Body of pancreas (tissue), 4 donors: ENCODE data around the gene ANKRD36C. TPM values are rescaled to one million over a fixed set of nuclear protein-coding genes. Genes with fewer than 3 reads are reported as not detected.
"Not testable (repeated sequence)": the region's sequence is repeated elsewhere in the genome, so short reads cannot be mapped to it uniquely, and the experiment has no call there.

ENCODE experiments used
- ATAC-seq: fragments of 150-250 bp; one replicate; pipeline ENCODE4 v1.9.1; 2016
- DNase-seq, 4 donors: peaks; one replicate each; pipeline ENCODE4 v3.0.0-alpha.2; 2019
- H3K27ac ChIP-seq, 4 donors: fragments of 200-600 bp; sonication (generic); 1 replicate in 3 of 4; 2 replicates in 1 of 4; pipeline versions ENCODE4 v1.5.1 to v1.6.1; 2016 to 2019; ENCODE audit warnings: mild to moderate bottlenecking in 1 of 4, mixed read lengths in 1 of 4, moderate library complexity in 1 of 4
- H3K27me3 ChIP-seq, 2 donors: fragments of 200-600 bp; sonication (generic); one replicate each; pipeline ENCODE4 v1.6.0; 2016; ENCODE audit warnings: mild to moderate bottlenecking in 1 of 2
- H3K36me3 ChIP-seq, 2 donors: fragments of 200-600 bp; sonication (generic); replicated peaks in 1 of 2; 2 replicates each; pipeline ENCODE4 v1.5.1; 2016; ENCODE audit warnings: low read depth in 2 of 2; ENCODE audit not compliant: insufficient read depth in 1 of 2
- H3K4me1 ChIP-seq: fragments of 200-600 bp; sonication (generic); one replicate; pipeline ENCODE4 v1.6.0; 2016
- H3K4me3 ChIP-seq, 2 donors: fragments of 200-600 bp; sonication (generic); 1 replicate in 1 of 2; 2 replicates in 1 of 2; pipeline ENCODE4 v1.5.1; 2016 to 2019
- H3K9me3 ChIP-seq, 3 donors: fragments of 200-600 bp; sonication (generic); 1 replicate in 2 of 3; 2 replicates in 1 of 3; pipeline ENCODE4 v1.5.1; 2016
- WGBS, 2 donors: methylation state at CpG; one replicate each; pipeline ENCODE4 v1.1.5; 2017; 5-methylcytosine and 5-hydroxymethylcytosine counted together
- intact Hi-C: fragments of 100-400 bp; cut with DNase I; formaldehyde crosslinking; loops from one replicate; pipeline ENCODE4 v1.15.1; 2023
- total RNA-seq, 2 donors: library from RNA; depleted of rRNA; stranded (reverse); fragments of >200 nt; gene quantifications; one replicate each; pipeline ENCODE4 v1.1.0, GENCODE V29; 2016
- TF ChIP-seq, protein P1 (sequence below), 7 experiments: fragments of 450-650 bp in 4 of 7; fragments of 200-600 bp in 3 of 7; sonication (generic) in 3 of 7; IDR thresholded peaks; one replicate each; pipeline ENCODE4 v1.5.1; 2016 to 2019; ENCODE audit warnings: antibody characterized with exemption in 7 of 7

ANKRD36C gene
- total RNA-seq, 2 donors from 2014 or later, result 46.7 to 62.6 TPM

GRCh38 chr2:95992520-95993272, 1.1 kb upstream of the ANKRD36C start:
- TF ChIP-seq, protein P1, sequence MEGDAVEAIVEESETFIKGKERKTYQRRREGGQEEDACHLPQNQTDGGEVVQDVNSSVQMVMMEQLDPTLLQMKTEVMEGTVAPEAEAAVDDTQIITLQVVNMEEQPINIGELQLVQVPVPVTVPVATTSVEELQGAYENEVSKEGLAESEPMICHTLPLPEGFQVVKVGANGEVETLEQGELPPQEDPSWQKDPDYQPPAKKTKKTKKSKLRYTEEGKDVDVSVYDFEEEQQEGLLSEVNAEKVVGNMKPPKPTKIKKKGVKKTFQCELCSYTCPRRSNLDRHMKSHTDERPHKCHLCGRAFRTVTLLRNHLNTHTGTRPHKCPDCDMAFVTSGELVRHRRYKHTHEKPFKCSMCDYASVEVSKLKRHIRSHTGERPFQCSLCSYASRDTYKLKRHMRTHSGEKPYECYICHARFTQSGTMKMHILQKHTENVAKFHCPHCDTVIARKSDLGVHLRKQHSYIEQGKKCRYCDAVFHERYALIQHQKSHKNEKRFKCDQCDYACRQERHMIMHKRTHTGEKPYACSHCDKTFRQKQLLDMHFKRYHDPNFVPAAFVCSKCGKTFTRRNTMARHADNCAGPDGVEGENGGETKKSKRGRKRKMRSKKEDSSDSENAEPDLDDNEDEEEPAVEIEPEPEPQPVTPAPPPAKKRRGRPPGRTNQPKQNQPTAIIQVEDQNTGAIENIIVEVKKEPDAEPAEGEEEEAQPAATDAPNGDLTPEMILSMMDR (IDR thresholded peaks at IDR 0.05), result peak; percentile 72 to 99 (median 98)
- H3K27ac ChIP-seq, result peak overlapping the region; percentile 46 to 96 (median 90)
- ATAC-seq, result peak; percentile 86
- peak; percentile 79 to 88 (median 80) for DNase-seq
- peak overlapping the region in 1 of 2 donors; percentile 24 for H3K4me3 ChIP-seq
- H3K36me3 ChIP-seq, H3K27me3 ChIP-seq, H3K4me1 ChIP-seq, intact Hi-C loops, H3K9me3 ChIP-seq: not testable (repeated sequence)
- 4 to 10% methylated on average over 13 to 26 of the region's 34 CpGs for WGBS, 2 donors

DNA sequence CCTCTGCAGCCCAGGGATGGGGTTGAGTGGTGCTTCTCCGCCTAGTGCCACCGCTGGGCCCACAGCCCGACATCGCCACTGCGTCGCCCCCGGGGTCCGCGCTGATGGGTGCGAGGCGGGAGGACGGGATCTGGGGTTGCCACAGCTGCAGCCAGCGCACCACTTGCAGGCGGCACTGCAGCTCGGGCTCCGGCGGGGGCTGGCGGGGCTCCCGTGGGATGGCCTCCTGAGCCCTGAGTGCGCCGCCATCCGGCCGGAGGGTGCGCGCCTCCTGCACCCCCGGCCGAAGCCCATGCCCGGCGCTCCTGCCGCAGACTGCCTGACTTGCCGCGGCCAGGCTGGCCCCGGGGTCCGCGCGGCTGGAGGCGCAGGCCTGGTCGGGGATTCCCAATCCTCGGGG, 478 bp upstream of the ANKRD36C start:
- whole genome bisulfite sequencing, 2 donors, result no CpG with 5 or more reads among the region's 39 CpGs
- intact Hi-C loops, H3K9me3 ChIP-seq, H3K4me1 ChIP-seq, H3K27me3 ChIP-seq, H3K36me3 ChIP-seq: not testable (repeated sequence)
- DNase-seq, result peak; percentile 29 to 41 (median 33)
- peak; percentile 69 for ATAC-seq
- peak overlapping the region; percentile 46 to 96 (median 90) for H3K27ac ChIP-seq
- H3K4me3 ChIP-seq, result peak overlapping the region in 1 of 2 donors; percentile 24

GRCh38 chr2:95990884-95991283, 740 bp downstream of the ANKRD36C start:
- H3K4me3 ChIP-seq, H3K4me1 ChIP-seq, H3K27me3 ChIP-seq, ATAC-seq, intact Hi-C loops, H3K36me3 ChIP-seq, H3K9me3 ChIP-seq: not testable (repeated sequence)
- WGBS, 2 donors, result 1 to 8% methylated on average over 5 to 6 of the region's 6 CpGs
- peak; percentile 31 to 47 (median 38) for DNase-seq
- peak overlapping the region in 2 of 4 donors; percentile 86 to 90 for H3K27ac ChIP-seq

GRCh38 chr2:95951662-95952061, 40.0 kb downstream of the ANKRD36C start:
- H3K27ac ChIP-seq, H3K27me3 ChIP-seq, H3K4me3 ChIP-seq, H3K36me3 ChIP-seq, intact Hi-C loops, DNase-seq, H3K4me1 ChIP-seq, ATAC-seq, H3K9me3 ChIP-seq: not testable (repeated sequence)
- 44 to 56% methylated on average over 2 of the region's 2 CpGs for WGBS, 2 donors

DNA sequence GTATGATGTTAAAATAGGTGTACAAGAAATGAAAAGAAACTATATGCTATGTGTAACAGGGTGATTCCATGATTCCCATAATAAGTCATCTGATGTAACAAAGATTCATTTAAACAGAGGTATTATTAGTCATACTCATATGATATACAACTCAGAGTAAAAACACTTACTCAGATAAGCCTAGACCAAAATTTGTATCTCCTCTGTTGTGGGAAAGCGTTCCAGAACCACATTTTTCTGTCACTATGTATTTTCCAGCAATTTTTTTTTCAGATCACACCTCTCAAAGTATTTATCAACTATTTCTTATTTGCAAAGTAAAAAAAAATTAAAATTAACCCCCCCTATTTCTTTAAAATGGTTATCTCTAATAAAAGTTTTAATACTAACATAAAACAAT, 43.6 kb downstream of the ANKRD36C start:
- H3K36me3 ChIP-seq, intact Hi-C loops, H3K4me1 ChIP-seq, H3K27ac ChIP-seq, DNase-seq, H3K4me3 ChIP-seq, ATAC-seq, H3K27me3 ChIP-seq, H3K9me3 ChIP-seq: not testable (repeated sequence)
- 77 to 80% methylated on average over 1 of the region's 1 CpG for WGBS, 2 donors

DNA sequence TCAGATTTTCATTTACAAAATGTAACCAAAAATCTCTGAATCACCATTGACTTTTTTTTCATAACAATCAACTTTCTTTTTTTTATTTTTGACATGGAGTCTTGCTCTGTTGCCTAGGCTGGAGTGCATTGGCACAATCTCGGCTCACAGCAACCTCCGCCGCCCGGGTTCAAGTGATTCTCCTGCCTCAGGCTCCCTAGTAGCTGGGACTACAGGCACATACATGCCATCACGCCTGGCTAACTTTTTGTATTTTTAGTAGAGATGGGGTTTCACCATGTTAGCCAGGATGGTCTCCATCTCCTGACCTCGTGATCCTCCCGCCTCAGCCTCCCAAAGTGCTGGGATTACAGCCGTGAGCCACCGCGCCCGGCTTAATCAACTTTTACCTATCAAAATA, 51.7 kb downstream of the ANKRD36C start:
- 74 to 90% methylated on average over 11 of the region's 11 CpGs for whole genome bisulfite sequencing, 2 donors
- H3K4me3 ChIP-seq, ATAC-seq, DNase-seq, H3K36me3 ChIP-seq, H3K27ac ChIP-seq, H3K27me3 ChIP-seq, H3K4me1 ChIP-seq, intact Hi-C loops, H3K9me3 ChIP-seq: not testable (repeated sequence)

GRCh38 chr2:95930740-95931139, 60.9 kb downstream of the ANKRD36C start:
- H3K36me3 ChIP-seq, H3K27ac ChIP-seq, ATAC-seq, H3K27me3 ChIP-seq, H3K4me1 ChIP-seq, intact Hi-C loops, H3K4me3 ChIP-seq, H3K9me3 ChIP-seq, DNase-seq: not testable (repeated sequence)
- WGBS, 2 donors, result 94 to 97% methylated on average over 3 of the region's 3 CpGs

DNA sequence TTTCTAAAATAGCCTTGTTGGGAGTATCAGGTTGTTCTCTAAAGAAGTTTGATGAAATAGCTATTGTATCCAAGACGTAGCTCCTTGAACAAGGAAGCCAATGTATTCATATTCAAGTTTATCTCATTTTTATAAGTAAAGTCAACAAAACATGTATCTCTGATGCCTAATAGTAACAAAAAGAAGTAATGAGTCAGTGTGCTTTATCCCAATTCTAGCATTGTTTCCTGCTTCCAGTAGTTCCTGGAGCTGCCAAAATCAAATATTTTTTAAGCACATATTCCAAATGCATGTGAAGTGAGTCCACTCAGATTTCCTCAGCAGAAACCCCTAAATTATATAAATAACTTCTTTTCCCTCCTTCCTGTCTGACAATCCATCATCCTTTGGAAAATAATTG, 74.6 kb downstream of the ANKRD36C start:
- 59 to 62% methylated on average over 1 of the region's 1 CpG for WGBS, 2 donors

GRCh38 chr2:95915131-95915530, 76.5 kb downstream of the ANKRD36C start:
- intact Hi-C loops, H3K4me3 ChIP-seq, H3K9me3 ChIP-seq, ATAC-seq, DNase-seq, H3K36me3 ChIP-seq, H3K27ac ChIP-seq, H3K4me1 ChIP-seq, H3K27me3 ChIP-seq: not testable (repeated sequence)

More for the DNA sequence above, 74.6 kb downstream of the ANKRD36C start:
- DNase-seq, intact Hi-C loops, H3K27ac ChIP-seq, H3K27me3 ChIP-seq, H3K9me3 ChIP-seq, ATAC-seq, H3K36me3 ChIP-seq, H3K4me1 ChIP-seq, H3K4me3 ChIP-seq: not testable (repeated sequence)

DNA sequence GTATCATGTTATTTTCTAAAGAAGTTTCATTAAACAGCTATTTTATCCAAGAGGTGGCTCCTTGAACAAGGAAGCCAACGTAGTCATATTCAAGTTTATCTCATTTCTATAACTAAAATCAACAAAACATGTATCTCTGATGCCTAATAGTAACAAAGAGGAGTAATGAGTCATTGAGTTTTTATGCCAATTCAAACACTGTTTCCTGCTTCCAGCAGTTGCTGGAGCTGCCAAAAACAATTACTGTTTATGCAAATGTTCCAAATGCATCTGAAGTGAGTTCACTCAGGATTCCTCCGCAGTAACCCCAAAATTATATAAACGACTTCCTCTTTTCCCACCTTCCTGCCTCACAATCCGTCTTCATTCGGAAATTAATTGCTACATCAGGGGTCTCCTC, 80.2 kb downstream of the ANKRD36C start:
- ATAC-seq, intact Hi-C loops, H3K27me3 ChIP-seq, H3K27ac ChIP-seq, H3K4me3 ChIP-seq, H3K9me3 ChIP-seq, H3K4me1 ChIP-seq, H3K36me3 ChIP-seq: not testable (repeated sequence)
- WGBS, 2 donors, result 53 to 62% methylated on average over 5 of the region's 5 CpGs
- peak in 1 of 4 donors; percentile 2 for DNase-seq

- H3K36me3 ChIP-seq, H3K27ac ChIP-seq, intact Hi-C loops: not testable (repeated sequence)
These were observed 97.2 kb downstream of the ANKRD36C start for GRCh38 chr2:95894443-95894842.

More at GRCh38 chr2:95894443-95894842, 97.2 kb downstream of the ANKRD36C start:
- not testable (repeated sequence) for H3K9me3 ChIP-seq, H3K4me1 ChIP-seq, H3K27me3 ChIP-seq, ATAC-seq, H3K4me3 ChIP-seq, DNase-seq
- WGBS, 2 donors, result 10 to 18% methylated on average over 2 of the region's 2 CpGs
